Inferior parietal cortex (tissue), 1 donor: ENCODE data around the gene BAG3.
A peak's percentile ranks its signal among the peaks of the same experiment; 100 is the strongest.

Experiments
- DNase-seq: peaks from one replicate; pipeline ENCODE4 v3.0.0-alpha.2; 2016; ENCODE audit errors: extremely low spot score

BAG3 gene

DNA sequence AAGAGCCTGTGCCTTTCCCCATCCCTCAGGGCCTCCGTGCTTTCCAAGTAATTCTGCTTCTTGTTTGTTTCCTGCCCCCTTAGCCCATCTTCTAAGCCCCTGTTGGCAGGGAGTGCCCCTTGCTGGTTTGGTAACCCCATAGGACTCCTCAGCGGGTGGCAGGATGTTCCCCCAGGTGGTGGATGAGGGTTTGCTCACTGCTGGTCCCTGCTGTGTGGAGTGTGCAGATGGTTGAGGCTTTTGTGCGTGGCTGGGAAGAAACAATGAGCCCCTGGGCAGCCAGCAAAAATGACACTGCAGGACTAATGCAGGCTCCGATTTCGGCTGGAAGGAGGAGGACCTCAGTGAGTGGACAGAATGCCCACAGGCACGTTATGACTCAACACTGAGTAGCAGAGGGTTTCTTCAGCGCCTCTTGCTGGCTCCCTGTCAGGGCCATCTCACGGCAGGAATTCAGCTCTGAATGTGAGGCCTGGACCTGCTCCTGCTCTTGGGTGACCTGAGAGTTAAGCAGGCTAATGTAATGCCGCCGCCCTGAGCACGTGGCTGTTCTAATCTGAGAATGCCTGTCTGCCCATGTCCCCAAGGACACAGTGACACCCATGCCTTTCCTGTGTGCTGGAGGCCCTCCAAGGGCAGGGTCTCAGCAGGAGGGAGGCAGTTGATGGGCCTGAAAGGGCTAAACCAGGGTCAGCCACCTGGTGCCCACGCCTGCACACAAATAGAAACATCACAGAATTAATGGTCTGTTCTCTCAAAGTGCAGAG, 16.6 kb downstream of the BAG3 start:
- DNase-seq = no peak

DNA sequence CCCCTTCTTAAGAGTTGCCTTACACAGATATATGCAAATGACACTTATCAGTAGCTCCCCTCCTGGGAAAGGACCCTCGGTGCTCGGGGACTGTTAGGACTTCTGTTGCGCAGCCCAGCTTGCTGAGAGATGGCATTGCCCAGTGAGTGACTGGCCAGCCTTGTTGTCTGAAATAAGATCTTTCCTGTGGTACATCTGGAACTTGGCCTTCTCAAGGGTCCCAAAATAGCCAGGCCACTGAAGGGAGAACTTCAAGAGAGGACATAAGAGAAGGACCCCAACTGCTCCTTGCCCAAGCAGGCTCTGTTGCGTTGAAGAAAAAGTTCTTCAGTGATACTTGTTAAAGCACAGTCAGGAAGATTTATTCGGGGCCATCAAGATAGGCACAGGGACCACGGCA, 17.3 kb downstream of the BAG3 start:
- DNase-seq = no peak

DNA sequence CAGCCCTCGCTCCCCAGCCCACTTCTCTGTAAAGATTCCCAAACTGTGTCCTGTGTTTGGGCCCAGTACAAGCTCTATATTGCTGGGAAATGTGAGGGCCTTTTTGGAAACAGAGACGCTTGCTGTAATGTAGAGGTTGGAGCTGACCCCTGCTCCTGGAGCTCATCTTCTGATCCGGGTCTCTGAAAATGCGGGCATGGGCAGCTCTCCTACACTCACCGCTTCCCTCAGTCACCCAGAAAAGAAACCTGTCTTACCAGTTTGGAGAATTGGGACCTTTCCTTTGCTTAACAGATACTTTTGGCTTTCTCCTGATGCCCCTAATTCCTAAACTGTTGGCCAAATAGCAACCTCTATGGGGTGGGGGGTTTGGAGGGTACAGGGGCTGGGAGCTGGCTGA, 18.2 kb downstream of the BAG3 start:
- DNase-seq = no peak

DNA sequence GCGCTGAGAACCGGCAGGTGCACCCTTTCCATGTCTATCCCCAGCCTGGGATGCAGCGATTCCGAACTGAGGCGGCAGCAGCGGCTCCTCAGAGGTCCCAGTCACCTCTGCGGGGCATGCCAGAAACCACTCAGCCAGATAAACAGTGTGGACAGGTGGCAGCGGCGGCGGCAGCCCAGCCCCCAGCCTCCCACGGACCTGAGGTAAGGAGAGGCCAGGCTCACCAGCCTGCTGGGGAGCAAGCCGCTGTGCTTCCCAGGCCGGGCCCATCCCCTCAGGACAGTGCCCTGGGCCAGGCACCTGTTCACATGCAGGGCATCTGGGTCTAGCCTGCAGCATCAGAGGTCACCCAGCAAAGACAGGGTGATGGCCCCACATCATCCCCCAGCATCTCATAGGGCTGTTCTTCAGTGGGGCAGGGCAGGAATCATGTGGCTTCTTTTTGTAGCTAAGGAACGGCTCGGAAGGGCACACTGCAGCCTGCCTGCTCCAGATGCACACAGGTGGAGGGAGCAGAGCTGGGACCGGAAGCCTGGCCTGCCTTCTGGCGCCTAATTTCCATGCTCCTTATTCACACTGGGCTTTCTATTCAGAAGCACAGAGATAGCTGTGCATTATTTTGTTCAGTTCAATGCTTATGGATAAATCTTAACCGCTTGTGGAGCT, 18.9 kb downstream of the BAG3 start:
- no peak for DNase-seq

DNA sequence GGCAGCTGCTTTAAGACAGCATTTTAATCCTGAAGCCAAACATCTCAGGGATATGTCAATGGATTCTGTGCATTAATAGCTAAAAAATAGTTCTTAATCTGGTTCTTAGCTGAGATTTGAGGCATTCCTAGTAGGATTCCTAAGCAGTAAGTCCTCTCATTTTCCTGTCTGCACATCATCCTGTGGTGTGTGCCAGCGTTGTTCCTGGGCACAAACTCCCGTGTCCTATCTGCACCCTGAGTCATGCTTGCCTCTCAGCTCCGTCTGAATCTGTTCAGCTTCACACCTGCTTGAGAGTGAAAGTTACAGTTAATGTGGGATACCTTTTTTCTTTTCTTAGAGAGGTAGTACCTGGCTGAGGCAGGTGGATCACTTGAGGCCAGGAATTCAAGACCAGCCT, 19.5 kb downstream of the BAG3 start:
- no peak for DNase-seq

DNA sequence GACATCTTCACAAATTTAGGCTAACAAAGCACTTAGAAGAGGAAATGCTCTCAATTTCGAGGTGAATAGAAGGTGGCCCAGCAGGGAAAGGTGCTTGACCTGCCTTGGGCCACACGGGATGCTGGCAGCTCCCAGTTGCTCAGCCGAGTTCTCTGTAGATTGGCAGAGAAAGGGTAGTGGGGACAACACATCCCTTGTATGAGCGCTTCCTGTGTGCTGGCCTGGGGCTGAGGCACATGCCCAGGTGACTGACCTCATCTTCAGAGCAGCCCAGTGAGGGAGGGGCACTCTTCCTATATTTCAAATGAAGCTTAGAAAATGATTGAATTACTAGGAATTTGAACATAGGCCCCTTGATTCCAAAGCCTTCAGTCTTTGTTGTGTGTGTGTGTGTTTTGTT, 20.2 kb downstream of the BAG3 start:
- no peak for DNase-seq

DNA sequence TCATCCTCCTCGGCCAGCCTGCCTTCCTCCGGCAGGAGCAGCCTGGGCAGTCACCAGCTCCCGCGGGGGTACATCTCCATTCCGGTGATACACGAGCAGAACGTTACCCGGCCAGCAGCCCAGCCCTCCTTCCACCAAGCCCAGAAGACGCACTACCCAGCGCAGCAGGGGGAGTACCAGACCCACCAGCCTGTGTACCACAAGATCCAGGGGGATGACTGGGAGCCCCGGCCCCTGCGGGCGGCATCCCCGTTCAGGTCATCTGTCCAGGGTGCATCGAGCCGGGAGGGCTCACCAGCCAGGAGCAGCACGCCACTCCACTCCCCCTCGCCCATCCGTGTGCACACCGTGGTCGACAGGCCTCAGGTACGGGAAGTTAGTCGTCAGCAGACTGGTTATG, 21.1 kb downstream of the BAG3 start:
- no peak for DNase-seq

DNA sequence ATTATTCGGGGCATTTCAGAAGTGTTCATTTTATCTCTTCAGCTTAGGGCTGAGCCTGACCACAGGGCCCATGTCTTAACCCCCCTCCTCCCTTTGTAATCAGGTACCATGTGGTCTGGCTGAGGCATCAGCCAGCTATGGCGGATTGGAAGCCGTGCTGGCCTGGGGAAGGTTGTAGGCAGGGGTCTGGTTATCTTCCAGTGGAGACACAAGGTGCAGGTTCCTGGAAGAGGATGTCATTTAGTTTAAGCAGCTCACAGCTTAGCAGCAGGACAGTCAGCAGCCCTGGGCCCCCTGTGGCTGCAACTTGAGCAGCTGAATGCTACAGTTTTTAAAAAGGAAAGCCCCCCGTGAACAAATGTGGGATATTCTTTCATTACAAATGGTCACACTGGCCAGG, 22.1 kb downstream of the BAG3 start:
- no peak for DNase-seq

DNA sequence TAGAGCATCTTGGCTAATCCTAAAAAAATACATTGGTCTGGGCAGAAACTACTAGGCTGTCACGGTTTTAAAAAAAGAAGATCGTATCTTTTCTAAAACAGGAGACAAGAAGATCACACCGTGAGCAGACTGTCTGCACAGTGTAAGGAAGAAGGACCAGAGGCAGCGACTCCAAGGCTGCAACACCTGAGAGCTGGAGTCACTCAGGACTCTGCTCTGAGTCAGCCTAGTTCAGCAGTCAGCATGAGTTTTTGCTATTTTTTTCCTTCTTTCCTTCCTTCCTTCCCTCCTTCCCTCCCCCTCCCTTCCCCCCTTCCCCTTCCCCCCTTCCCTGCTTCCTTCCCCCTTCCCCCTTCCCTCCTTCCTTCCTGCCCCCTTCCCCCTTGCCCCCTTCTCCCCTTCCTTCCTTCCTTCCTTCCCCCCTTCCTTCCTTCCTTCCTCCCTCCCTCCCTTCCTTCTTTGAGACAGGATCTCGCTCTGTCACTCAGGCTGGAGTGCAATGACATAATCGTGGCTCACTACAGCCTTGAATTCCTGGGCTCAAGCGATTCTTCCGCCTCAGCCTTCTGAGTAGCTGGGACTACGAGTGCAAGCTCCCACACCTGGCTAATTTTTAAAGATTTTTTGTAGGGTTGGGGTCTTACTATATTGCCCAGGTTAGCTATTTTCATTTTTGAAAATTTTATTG, 24.4 kb downstream of the BAG3 start:
- no peak for DNase-seq

DNA sequence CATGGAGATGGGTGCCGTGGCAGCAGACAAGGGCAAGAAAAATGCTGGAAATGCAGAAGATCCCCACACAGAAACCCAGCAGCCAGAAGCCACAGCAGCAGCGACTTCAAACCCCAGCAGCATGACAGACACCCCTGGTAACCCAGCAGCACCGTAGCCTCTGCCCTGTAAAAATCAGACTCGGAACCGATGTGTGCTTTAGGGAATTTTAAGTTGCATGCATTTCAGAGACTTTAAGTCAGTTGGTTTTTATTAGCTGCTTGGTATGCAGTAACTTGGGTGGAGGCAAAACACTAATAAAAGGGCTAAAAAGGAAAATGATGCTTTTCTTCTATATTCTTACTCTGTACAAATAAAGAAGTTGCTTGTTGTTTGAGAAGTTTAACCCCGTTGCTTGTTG, 25.9 kb downstream of the BAG3 start:
- no peak for DNase-seq

DNA sequence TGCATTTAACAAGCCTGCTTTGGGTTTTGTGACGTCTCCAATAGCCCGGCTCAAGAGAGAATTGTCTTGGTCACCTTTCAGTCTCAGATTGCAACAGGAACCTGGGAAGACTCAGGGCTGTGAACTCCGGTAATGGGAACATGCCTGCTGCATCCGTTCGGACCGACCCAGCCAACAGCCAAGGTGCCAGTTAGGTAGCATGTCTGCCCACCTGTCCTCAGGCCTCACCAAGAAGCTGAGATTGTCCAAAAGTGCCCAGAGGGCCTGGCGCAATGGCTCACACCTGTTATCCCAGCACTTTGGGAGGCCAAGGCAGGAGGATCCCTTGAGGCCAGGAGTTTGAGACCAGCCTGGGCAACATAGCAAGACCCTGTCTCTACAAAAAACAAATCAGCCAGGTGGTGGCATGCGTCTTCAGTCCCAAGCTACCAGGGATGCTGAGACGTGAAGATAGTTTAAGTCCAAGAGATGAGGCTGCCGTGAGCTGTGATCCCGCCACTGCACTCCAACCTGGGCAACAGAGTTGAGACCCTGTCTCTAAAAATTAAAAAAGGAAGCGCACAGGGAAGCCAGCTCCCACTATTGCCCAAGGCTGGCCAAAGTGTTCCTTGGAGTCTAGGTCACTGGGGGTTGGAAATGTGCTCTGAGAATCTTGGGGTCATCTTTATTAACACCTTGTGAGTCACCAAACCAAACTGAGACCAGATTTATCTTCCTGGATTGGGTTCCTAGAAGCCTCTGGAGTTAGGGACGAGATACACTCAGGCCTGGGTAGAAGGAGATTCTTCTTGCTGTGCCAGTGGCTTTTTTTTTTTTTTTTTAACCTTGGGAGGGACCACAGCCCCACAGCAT, 26.9 kb downstream of the BAG3 start:
- DNase-seq = no peak

DNA sequence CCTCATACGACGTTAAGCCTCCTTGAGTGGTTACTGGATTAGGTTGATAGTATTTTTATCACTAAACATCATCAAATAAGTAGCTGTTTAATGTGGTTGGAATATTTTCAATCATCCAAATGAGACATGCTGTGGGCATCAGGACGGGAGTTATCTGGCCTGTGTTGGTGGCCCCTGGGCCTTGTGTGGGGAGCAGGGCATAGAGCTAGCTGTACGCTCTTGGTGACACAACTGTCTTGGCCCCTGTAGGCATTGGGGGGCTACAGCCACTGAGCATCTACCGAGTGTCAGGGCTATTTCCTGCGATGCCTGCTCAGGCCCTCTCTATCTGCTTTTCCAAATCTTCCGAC, 28.3 kb downstream of the BAG3 start:
- DNase-seq = no peak

DNA sequence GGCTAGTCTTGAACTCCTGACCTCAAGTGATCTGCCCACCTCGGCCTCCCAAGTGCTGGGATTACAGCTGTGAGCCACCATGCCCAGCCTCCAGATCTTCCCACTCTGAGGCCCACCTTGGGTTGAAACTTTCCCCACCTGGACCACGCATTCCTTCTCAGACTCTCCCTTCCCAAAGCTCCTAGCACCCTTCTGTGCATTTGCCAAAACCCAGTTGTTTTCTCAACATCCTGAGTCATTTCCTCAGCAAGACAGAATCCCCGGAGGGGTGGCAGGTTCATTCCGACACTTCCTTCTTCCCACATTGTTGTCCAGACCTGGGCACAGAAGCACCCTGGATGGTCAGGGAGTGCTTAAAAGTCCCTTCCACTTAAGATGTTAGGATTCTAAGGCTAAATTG, 28.9 kb downstream of the BAG3 start:
- DNase-seq = no peak

DNA sequence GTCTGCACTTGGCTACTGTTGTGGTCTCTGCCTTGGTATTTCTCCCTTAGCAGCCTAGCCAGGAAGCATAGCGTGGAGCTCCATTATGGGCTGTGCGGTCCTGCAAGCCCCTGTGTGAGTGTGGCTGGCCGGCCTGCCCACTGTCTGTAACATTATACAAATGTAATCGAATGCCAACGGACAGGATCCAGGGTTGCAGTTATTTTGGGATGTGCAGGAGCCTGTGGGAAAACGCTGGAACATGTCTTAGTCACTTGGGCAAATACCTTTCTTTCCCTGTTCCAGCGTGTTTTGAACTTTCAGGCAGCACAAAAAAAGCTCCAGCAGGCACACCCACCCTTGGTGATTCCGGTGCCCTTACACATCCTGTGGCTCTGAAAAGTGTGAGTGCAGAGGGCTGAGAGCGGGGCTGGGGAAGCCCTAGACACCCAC, 29.5 kb downstream of the BAG3 start:
- DNase-seq = no peak

DNA sequence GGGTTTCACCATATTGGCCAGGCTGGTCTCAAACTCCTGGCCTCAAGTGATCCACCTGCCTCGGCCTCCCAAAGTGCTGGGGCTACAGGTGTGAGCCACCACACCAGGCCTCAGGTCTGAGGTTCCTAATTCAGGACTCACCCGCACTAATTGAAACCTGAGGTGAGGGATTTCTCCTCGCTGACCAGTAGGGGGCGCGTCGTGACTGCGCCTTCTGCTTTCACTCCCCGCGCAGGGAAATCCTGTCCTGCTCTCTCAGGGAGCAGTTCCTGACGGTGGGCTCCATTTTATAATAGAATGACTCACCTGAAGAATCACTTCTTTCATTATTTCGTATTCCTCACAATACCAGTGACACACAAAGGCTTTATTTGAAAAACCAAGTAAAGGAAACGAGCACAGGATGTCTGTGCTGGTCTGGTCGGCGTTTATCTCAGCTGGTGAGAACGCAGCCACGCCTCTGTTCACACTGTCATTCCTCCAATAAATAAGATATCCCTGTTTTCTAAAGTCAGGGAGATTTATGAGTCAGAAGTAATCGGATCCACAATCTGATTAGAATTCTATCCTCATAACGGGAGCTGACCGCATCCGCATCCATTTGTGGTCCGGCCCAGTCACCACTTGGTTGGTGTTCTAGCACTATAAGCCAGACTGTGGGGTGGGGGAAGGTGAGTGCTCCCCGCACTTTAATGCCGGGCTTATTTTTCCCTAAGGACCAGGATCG, 35.4 kb downstream of the BAG3 start:
- DNase-seq = peak; percentile 93

DNA sequence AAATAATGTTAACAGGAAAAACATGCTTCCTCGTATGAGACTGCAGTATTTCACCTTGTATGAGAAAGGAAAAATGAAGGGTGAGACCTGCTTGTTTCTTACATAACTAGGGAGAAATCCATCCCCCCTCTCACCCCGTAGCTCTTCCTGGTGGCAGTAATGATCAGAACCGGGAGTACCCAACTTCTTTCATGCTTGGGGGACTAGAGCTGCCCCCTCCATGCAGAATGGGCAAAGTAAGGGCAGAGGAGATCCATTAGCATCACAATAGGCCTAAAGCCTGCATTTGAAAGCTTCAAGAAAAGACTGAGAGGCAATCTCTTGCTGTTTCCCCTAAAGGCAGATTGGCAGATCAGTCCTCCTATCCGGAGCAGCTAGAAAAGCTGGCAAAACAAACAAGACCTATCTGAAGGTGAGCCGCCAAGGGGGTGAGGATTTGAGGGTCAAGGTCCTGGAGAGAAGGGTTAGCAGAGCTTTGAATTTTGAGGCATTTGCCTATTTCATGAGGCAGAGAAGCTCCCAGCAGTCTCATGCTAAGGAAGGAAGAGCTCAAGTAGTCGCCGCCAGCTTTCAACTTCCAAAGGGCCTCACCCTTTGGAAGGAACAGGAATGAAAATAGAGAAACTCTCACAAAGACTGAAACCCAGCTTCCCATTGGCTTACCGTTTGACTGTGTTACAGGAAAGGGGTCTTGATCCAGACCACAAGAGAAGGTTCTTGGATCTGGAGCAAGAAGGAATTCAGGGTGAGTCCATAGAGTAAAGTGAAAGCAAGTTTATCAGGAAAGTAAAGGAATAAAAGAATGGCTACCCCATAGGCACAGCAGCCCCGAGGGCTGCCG, 36.2 kb downstream of the BAG3 start:
- no peak for DNase-seq

DNA sequence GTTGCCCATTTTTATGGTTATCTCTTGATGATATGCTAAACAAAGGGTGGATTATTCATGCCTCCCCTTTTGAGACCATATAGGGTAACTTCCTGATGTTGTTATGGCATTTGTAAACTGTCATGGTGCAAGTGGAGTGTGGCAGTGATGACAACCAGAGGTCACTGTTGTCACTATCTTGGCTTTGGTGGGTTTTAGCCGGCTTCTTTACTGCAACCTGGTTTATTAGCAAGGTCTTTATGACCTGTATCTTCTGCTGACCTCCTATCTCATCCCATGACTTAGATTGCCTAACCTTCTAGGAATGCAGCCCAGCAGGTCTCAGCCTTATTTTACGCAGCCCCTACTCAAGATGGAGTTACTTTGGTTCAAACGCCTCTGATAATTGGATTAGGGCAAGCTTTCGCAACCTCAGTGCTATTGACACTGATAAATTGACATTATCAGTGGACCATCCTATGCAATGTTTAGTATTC, 36.9 kb downstream of the BAG3 start:
- no peak for DNase-seq

DNA sequence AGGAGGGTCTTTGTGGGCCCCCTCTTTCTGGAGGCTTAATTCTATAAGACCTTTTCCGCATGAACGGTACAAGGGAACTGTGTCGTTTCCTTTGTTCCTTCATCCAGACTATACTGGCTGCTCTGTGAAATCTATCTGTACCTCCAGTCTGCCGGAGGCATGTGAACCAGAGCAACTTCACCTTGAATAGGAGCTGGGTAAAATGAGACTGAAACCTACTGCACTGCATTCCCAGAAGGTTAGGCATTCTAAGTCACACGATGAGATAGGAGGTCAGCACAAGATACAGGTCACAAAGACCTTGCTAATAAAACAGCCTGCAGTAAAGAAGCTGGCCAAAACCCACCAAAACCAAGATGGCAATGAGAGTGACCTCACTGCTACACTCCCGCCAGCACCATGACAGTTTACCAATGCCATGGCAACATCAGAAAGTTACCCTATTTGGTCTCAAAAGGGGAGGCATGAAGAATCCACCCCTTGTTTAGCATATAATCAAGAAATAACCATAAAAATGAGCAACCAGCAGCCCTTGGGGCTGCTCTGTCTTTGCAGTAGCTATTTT, 37.9 kb downstream of the BAG3 start:
- DNase-seq = no peak

DNA sequence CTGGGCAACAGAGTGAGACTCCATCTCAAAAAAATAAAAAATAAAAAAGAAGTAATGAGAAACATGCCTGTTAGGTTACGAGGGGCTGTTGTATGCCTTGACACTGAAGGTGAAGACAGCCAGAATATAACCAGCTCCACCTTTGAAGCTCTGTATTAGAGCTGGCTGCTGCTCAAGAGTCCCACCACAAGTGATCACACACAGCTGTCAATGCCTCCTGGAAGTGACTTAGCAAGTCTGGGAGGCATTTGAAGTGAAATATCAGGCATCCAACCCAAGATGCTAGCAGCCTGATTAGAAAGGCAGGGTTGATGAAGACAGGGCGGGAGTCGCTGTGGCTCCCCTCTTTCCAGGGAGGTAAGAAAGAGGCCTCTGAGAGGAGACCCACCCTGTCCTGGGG, 40.5 kb downstream of the BAG3 start:
- DNase-seq = no peak
